ENCODE measurements around the gene MZT2B.
A peak's percentile ranks its signal among the peaks of the same experiment; 100 is the strongest.
"Not testable (repeated sequence)": the region's sequence is repeated elsewhere in the genome, so short reads cannot be mapped to it uniquely, and the experiment has no call there.

MZT2B gene

DNA sequence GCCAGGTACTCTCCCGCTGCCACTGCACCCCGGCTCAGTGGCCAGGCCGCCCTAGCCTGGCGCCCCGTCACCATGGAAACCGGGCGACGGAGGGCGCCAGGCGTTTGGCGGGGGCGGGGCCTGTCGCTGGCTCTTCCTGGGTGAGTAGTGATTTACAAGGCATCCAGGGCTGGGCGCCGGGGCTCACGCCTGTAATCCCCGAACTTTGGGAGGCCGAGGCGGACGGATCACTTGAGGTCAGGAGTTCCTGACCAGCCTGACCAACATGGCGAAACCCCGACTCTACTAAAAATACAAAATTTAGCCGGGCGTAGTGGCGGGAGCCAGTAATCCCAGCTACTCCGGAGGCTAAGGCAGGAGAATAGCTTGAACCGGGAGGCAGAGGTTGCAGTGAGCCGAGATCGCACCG is 37.1 kb upstream of the MZT2B start, which contains the start of gene CCDC74B:
Gene CCDC74B (minus strand): TSS at position 107 of the 409 bp plus-strand sequence. CDS start 116 bp downstream, outside the sequence.
- POLR2A ChIA-PET (ENCODE audit: low non-redundant PET), result not testable (repeated sequence)
- peak within 1 kb of the TSS; percentile 41; the same call in 1 of the 2 replicates for H3K27ac ChIP-seq

DNA sequence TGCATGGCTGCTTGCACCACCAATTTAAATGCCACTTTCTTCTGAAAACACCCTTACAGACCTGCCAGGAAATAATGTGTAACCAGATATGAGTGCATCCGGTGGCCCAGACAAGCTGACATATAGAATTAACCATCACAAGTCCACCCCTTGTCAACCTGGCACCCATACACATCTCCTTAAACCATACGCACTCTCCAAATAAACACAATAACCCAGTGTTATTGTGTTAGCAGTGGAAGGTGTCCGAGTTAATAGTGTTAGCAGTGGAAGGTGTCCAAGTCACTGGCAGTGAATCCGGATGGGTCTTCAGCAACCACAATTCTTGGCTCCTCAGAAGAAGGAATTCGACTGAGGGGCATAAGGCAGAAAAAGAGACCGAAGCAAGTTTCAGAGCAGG is 33.5 kb upstream of the MZT2B start:
- CTCF ChIA-PET, result interaction anchor here (0.6 kb wide), 1 partner anchor 1006 kb away, joined by 4 read pairs; no protein-coding TSS in a partner anchor
- POLR2A ChIA-PET (ENCODE audit: low non-redundant PET); H3K27ac ChIP-seq; DNase-seq (ENCODE audit: low spot score): not testable (repeated sequence)

More for the DNA sequence above, 37.1 kb upstream of the MZT2B start, which contains the start of gene CCDC74B:
- CTCF ChIA-PET; DNase-seq (ENCODE audit: low spot score): not testable (repeated sequence)

DNA sequence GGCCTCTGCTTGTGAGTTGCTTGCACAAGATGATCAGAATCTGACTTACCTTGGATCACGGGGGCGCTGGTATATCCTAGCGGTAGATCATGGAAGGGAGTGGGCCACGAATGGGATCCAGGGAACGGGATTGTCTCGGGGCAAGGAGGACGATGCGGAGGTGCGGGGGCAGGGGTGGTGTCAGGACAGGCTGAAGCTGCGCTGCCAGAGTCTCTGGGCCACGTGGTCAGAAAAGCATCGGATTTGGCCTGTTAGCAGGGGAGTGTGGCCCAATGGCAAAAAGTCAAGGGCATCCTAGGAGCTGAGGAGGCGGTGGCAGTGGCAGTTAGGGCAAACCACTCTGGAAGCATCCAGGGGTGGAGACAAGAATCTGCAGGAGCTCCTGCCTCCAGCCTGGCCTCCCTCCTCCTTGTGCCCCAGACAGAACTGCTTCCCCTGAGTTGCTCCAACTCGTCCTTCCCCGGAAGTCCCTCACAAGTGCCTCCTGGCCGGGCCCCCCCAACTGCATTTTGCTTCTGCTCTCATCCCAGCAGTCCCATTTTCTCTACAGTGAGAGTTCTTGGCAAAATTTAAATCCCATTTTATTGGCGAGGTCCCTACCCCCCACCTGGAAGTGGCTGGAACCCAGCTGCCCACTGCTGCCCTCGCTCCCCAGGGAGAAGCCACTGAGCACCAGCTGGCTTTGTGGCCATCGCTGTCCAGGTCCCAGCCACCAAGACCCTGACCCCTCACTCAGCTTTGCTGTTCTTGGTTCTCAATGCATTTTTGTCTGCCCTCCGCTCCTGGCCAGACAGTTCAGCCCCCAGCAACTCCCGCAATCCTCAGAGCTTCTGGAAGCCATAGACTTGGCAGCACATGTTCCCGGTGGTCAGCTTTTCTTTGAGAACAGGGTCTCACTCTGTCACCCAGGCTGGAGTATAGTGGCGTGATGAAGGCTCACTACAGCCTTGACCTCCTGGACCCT is 31.6 kb upstream of the MZT2B start:
- TF ChIP-seq, protein P1, sequence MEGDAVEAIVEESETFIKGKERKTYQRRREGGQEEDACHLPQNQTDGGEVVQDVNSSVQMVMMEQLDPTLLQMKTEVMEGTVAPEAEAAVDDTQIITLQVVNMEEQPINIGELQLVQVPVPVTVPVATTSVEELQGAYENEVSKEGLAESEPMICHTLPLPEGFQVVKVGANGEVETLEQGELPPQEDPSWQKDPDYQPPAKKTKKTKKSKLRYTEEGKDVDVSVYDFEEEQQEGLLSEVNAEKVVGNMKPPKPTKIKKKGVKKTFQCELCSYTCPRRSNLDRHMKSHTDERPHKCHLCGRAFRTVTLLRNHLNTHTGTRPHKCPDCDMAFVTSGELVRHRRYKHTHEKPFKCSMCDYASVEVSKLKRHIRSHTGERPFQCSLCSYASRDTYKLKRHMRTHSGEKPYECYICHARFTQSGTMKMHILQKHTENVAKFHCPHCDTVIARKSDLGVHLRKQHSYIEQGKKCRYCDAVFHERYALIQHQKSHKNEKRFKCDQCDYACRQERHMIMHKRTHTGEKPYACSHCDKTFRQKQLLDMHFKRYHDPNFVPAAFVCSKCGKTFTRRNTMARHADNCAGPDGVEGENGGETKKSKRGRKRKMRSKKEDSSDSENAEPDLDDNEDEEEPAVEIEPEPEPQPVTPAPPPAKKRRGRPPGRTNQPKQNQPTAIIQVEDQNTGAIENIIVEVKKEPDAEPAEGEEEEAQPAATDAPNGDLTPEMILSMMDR (conservative IDR thresholded peaks at IDR 0.05; ENCODE audit: low read depth), result no peak
- POLR2A ChIA-PET (ENCODE audit: low non-redundant PET), result no interaction called here
- no peak for DNase-seq (ENCODE audit: low spot score)
- H3K27ac ChIP-seq, result no peak overlapping the region
- CTCF ChIA-PET, result no interaction called here

DNA sequence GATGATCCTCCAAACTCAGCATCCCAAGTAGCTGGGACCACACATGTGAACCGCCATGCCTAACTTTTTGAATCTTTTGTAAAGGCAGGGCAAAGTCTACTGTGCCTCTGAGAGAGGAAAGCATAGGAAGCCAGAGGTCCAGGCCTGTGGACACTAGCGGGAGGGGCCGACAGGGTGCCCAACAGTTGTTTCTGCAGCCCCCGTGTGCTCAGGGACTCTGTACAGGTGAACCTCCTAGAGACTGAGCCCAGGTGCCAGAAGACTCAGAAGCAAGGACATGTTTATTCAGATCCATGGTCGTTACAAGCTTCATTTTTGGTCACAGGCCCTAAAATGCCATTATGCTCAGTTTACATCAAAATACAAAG is 30.9 kb upstream of the MZT2B start:
- POLR2A ChIA-PET (ENCODE audit: low non-redundant PET); CTCF ChIA-PET; H3K27ac ChIP-seq; DNase-seq (ENCODE audit: low spot score): not testable (repeated sequence)

DNA sequence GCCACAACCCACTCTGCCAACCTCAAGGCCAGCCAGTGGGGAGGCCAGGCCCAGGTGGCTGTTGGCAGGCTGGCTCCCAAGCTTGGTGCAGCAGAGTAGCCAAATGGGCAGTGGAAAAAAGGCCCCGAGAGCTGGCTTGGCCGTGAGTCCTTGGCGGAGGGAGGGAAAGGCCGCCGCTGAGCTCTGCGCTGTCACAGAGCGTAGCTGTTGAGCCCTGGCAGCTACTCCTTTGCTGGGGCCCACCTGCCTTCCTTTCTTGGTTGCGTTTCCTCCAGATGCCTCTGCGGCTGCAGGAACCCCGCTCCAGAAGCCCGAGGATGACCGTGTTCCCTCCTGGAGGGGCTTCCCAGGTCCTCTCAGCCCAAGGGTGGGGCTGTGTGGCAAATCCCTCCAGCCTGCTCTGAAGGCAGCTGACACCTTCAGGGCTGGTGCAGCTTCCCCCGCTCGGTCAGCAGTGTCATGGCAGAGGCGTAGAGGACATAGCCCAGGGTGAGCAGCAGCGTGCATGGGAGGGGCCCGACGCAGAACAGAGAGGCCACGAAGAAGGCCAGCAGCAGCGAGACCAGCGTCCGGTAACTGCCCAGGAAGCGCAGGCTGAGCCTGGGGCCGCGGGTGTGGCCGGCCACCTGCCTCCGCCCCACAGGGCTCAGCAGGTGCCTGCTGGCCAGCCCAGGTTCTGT is 29.8 kb upstream of the MZT2B start:
- CTCF ChIA-PET, result interaction anchor here (0.6 kb wide), 1 partner anchor 222 kb away, joined by 3 read pairs; no protein-coding TSS in a partner anchor
- POLR2A ChIA-PET (ENCODE audit: low non-redundant PET); DNase-seq (ENCODE audit: low spot score); H3K27ac ChIP-seq: not testable (repeated sequence)

DNA sequence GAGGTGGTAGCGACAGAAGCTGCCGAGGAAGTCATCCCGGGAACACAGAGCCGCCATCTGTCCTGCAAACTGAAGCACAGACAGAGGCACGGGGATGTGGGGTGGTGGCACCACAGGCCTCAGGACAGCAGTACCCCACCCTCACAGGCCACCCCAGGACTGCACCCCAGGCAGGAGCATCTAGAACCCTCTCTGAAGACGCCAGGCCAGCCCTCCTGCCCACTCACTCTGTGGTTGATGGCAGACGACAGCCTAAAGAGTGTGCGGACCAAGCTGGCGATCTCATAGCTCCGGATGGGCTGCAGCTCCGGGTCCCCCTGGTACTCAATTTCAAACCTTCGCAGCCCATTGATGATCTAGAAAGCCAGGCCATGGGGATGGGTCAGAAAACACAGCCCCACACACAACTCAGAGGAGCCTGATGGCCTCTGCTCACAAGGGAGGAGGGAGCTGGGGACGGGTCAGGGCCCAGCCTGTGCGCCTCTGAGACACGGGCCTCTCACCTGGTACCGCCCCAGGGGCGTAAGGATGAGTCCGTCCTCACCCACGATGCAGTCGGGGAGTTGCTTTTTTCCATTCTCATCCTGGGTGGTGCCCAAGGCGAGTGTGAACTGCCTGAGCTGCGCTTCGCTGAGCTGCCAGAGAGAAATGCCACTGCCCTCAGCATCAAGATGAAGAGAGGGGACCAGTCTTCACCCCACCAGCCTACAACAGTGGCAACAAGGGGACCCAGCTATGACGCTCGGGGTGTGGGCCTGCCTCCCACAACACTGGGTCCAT is 29.1 kb upstream of the MZT2B start:
- no peak for DNase-seq (ENCODE audit: low spot score)
- ChIA-PET CTCF (no interaction called here), POLR2A (ENCODE audit: low non-redundant PET) (no interaction called here)

DNA sequence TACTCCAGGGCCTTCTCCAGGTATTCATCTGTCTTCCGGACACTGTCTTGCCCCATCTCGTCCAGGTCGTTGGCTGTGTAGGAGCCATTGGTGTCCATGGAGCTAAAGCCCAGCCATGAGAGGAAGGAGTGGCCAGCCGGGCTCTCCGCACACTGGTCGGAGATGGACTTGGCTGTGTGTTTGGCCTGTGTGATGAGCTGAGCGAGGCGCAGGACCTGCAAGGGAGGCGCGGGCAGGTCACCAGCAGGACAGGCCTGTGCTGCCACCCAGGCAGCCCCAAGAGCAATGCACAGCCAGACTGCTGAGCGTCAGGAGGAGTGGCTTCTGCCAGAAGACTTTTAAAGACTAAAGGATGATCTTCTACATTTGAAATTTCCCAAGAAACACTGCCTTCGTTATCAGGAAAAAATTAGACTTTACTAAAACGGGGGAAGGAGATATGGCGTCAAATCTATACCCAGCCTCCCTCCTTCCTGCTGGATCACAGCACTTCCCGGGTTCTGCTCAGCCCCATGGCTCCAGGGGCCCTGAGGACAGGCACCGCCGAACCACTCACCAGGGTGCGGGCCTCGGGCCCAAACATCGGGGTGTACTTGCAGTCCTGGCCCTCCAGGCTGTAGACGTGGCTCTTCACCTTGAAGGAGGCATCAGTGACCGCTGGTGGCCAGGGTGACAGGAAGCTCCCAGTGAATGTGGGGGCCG is 28.2 kb upstream of the MZT2B start:
- H3K27ac ChIP-seq; POLR2A ChIA-PET (ENCODE audit: low non-redundant PET); CTCF ChIA-PET; DNase-seq (ENCODE audit: low spot score): not testable (repeated sequence)

More for the DNA sequence above, 29.1 kb upstream of the MZT2B start:
- no peak overlapping the region for H3K27ac ChIP-seq
- TF ChIP-seq, protein P1 (conservative IDR thresholded peaks at IDR 0.05; ENCODE audit: low read depth), result no peak

DNA sequence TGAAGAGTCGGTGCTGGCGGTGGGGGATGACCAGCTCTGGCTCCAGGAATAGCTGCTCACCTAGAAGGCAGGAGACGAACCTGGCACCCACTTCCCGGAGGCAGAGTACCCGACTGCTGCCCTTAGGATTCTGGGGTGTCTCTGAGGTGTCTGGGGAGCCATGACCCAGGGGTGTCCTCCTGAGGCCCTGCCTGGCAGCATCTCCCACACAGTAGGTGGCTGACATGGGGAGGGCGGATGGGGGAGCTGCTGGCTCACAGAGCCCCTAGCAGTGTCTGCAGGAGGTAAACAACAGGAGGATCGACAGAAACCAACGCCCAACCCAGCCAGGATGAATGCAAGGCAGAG is 27.7 kb upstream of the MZT2B start:
- DNase-seq (ENCODE audit: low spot score); H3K27ac ChIP-seq; POLR2A ChIA-PET (ENCODE audit: low non-redundant PET); CTCF ChIA-PET: not testable (repeated sequence)
